ENCODE data around the gene NUBP2. TPM values are rescaled to one million over a fixed set of nuclear protein-coding genes. Genes with fewer than 3 reads are reported as not detected.

The NUBP2 gene
- total RNA-seq, 1 experiment from 2014 or later, result 95.1 TPM

GRCh38 chr16:1759511-1759910, 23.2 kb upstream of the NUBP2 start:
- intact Hi-C loops (cut with micrococcal nuclease), result no loop called here
- Histone ChIP-seq H3K4me2 (ENCODE audit: low read length) (no peak overlapping the region), H3K9ac (ENCODE audit: low read length) (no peak overlapping the region), H3K36me3 (ENCODE audit: low read depth, low read length) (no peaks in the 10 kb centered on the region), H3K4me3 (ENCODE audit: low read length) (no peak overlapping the region), H3K4me1 (ENCODE audit: insufficient read depth, low read length) (no peaks in the 10 kb centered on the region), H3K9me3 (ENCODE audit: low read length) (no peaks in the 10 kb centered on the region), H4K20me1 (ENCODE audit: low read length) (no peaks in the 10 kb centered on the region), H3F3A (ENCODE audit: low read length, unreplicated experiment) (no peaks in the 10 kb centered on the region), H2AFZ (ENCODE audit: low read length) (no peak overlapping the region), H3K27ac (ENCODE audit: low read length) (no peak overlapping the region), H3K79me2 (ENCODE audit: low read length) (no peaks in the 10 kb centered on the region), H3K27me3 (ENCODE audit: low read length) (no peaks in the 10 kb centered on the region), H3K9me2 (replicated peaks; ENCODE audit: low read length) (no peaks in the 10 kb centered on the region)
- TF ChIP-seq EZH2 (IDR thresholded peaks at IDR 0.05; ENCODE audit: low read length, unreplicated experiment), result no peak
- TF ChIP-seq CTCF (conservative IDR thresholded peaks at IDR 0.05; ENCODE audit: low read depth, low read length), result no peak
- no peak for TF ChIP-seq EZH2phosphoT487 (IDR thresholded peaks at IDR 0.05; ENCODE audit: borderline replicate concordance, low read length)
- no peak for ATAC-seq
- BruUV-seq (replicated peaks), result no TSS peak
- no peak for DNase-seq
- ChIA-PET POLR2A (ENCODE audit: unreplicated experiment) (no interaction called here), CTCF (no interaction called here)

- no peak for DNase-seq
- H4K20me1 ChIP-seq (ENCODE audit: low read length), result no peaks in the 10 kb centered on the region
- H3K27me3 ChIP-seq (ENCODE audit: low read length), result no peaks in the 10 kb centered on the region
- H3K36me3 ChIP-seq (ENCODE audit: low read depth, low read length), result no peaks in the 10 kb centered on the region
- H3K79me2 ChIP-seq (ENCODE audit: low read length), result no peaks in the 10 kb centered on the region
- TF ChIP-seq CTCF (conservative IDR thresholded peaks at IDR 0.05; ENCODE audit: low read depth, low read length) (no peak), EZH2phosphoT487 (IDR thresholded peaks at IDR 0.05; ENCODE audit: borderline replicate concordance, low read length) (no peak), EZH2 (IDR thresholded peaks at IDR 0.05; ENCODE audit: low read length, unreplicated experiment) (no peak)
- no peak for ATAC-seq
- no TSS peak for BruUV-seq (replicated peaks)
- ChIA-PET CTCF (no interaction called here), POLR2A (ENCODE audit: unreplicated experiment) (no interaction called here)
- H3K9ac ChIP-seq (ENCODE audit: low read length), result no peak overlapping the region
- intact Hi-C loops (cut with micrococcal nuclease), result no loop called here
- no peaks in the 10 kb centered on the region for H3K9me2 ChIP-seq (replicated peaks; ENCODE audit: low read length)
- H2AFZ ChIP-seq (ENCODE audit: low read length), result no peak overlapping the region
- H3K4me3 ChIP-seq (ENCODE audit: low read length), result no peak overlapping the region
- H3F3A ChIP-seq (ENCODE audit: low read length, unreplicated experiment), result no peaks in the 10 kb centered on the region
- H3K4me1 ChIP-seq (ENCODE audit: insufficient read depth, low read length), result no peaks in the 10 kb centered on the region
- H3K4me2 ChIP-seq (ENCODE audit: low read length), result no peak overlapping the region
- no peak overlapping the region for H3K27ac ChIP-seq (ENCODE audit: low read length)
- no peaks in the 10 kb centered on the region for H3K9me3 ChIP-seq (ENCODE audit: low read length)
Observed at GRCh38 chr16:1760911-1761310, 21.8 kb upstream of the NUBP2 start.

- no peak overlapping the region for H3K4me2 ChIP-seq (ENCODE audit: low read length)
- no TSS peak for BruUV-seq (replicated peaks)
- intact Hi-C loops (cut with micrococcal nuclease), result no loop called here
- H3K27ac ChIP-seq (ENCODE audit: low read length), result no peak overlapping the region
- ChIA-PET CTCF (no interaction called here), POLR2A (ENCODE audit: unreplicated experiment) (no interaction called here)
- H3K36me3 ChIP-seq (ENCODE audit: low read depth, low read length), result no peaks in the 10 kb centered on the region
- ATAC-seq (no peak), DNase-seq (no peak)
- TF ChIP-seq EZH2phosphoT487 (IDR thresholded peaks at IDR 0.05; ENCODE audit: borderline replicate concordance, low read length) (no peak), EZH2 (IDR thresholded peaks at IDR 0.05; ENCODE audit: low read length, unreplicated experiment) (no peak), CTCF (conservative IDR thresholded peaks at IDR 0.05; ENCODE audit: low read depth, low read length) (no peak)
- no peak overlapping the region for H2AFZ ChIP-seq (ENCODE audit: low read length)
- H3K79me2 ChIP-seq (ENCODE audit: low read length), result no peaks in the 10 kb centered on the region
- H4K20me1 ChIP-seq (ENCODE audit: low read length), result no peaks in the 10 kb centered on the region
- no peaks in the 10 kb centered on the region for H3K9me2 ChIP-seq (replicated peaks; ENCODE audit: low read length)
- no peak overlapping the region for H3K4me3 ChIP-seq (ENCODE audit: low read length)
- H3K9ac ChIP-seq (ENCODE audit: low read length), result no peak overlapping the region
- no peaks in the 10 kb centered on the region for H3K4me1 ChIP-seq (ENCODE audit: insufficient read depth, low read length)
- H3K9me3 ChIP-seq (ENCODE audit: low read length), result no peaks in the 10 kb centered on the region
- no peaks in the 10 kb centered on the region for H3F3A ChIP-seq (ENCODE audit: low read length, unreplicated experiment)
- H3K27me3 ChIP-seq (ENCODE audit: low read length), result no peaks in the 10 kb centered on the region
Observed at GRCh38 chr16:1761751-1762150, 21.0 kb upstream of the NUBP2 start.

Measured in PC-3 (cell line).